Activated T-helper 1 cell treated with anti-CD3 and anti-CD28 coated beads, Interleukin-12 subunit alpha, Interleukin-12 subunit beta, Interleukin-2, Interleukin-4 antibody, amounts not matched to agents 30 ng/mL and 10 ng/mL and 1 ng/mL, durations not matched to agents 14 hours and 24 hours and 36 hours (primary cell): Measurements from ENCODE around the gene TXN2. TPM values are rescaled to one million over a fixed set of nuclear protein-coding genes. Genes with fewer than 3 reads are reported as not detected.

Experiments used
- DNase-seq: peaks from one replicate; pipeline ENCODE4 v3.0.0; 2021; ENCODE audit warnings: low spot score
- H3K27ac Mint-ChIP-seq: one replicate; pipeline ENCODE4 v1.8.0; 2021; ENCODE audit warnings: mild to moderate bottlenecking, mixed read lengths
- H3K27me3 Mint-ChIP-seq: one replicate; pipeline ENCODE4 v1.8.0; 2022; ENCODE audit warnings: mild to moderate bottlenecking, moderate library complexity, mixed read lengths; ENCODE audit not compliant: insufficient read depth
- H3K36me3 Mint-ChIP-seq: one replicate; pipeline ENCODE4 v1.8.0; 2021; ENCODE audit warnings: low read depth, mixed read lengths
- H3K4me1 Mint-ChIP-seq: one replicate; pipeline ENCODE4 v1.8.0; 2021; ENCODE audit warnings: low read depth, mixed read lengths
- H3K4me3 Mint-ChIP-seq: one replicate; pipeline ENCODE4 v1.8.0; 2021; ENCODE audit warnings: mild to moderate bottlenecking, moderate library complexity, mixed read lengths
- H3K9me3 Mint-ChIP-seq: one replicate; pipeline ENCODE4 v1.8.0; 2021; ENCODE audit warnings: mixed read lengths
- intact Hi-C: fragments of 100-400 bp; cut with micrococcal nuclease; formaldehyde crosslinking; loops from one replicate; pipeline ENCODE4 v1.15.1; 2024
- total RNA-seq: library from RNA; stranded (reverse); gene quantifications from 2 replicates; pipeline ENCODE4 v1.2.3, GENCODE V29; 2022

The TXN2 gene
- total RNA-seq, 1 donor from 2014 or later, result 95.3 TPM

- H3K4me1 Mint-ChIP-seq, result peaks cover 27% of the 10 kb centered on the region
- H3K27me3 Mint-ChIP-seq, result no peaks in the 10 kb centered on the region
- H3K36me3 Mint-ChIP-seq, result peaks cover 36% of the 10 kb centered on the region
- no peak for DNase-seq
- no peaks in the 10 kb centered on the region for H3K9me3 Mint-ChIP-seq
- no peak overlapping the region for H3K4me3 Mint-ChIP-seq
- no peak overlapping the region for H3K27ac Mint-ChIP-seq
- intact Hi-C loops, result loop anchor here (2.0 kb wide), 1 partner anchor 17 kb away; no protein-coding TSS in a partner anchor
Measured at GRCh38 chr22:36471341-36471821, 10.1 kb downstream of the TXN2 start.

DNA sequence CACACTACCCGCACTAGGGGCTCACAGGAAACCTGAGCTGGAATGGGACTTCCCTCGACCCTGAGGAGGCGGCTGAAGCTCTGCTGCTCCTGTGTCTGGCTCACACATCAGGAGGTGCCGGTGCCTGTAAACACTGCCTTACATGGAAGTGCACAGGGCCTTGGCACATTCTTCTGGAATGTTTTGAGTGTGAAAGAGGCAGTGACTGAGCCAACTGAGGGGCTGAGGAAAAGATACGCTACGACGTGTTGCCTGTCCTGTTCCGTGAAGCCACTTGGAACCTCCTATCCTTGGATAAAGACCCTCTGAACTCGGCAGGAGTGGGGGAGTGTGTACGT lies 10.5 kb downstream of the TXN2 start:
- no peak overlapping the region for H3K27ac Mint-ChIP-seq
- H3K36me3 Mint-ChIP-seq, result peaks cover 34% of the 10 kb centered on the region
- intact Hi-C loops, result loop anchor here (1.0 to 2.0 kb wide), 3 partner anchors 16 to 170 kb away; no protein-coding TSS in a partner anchor
- DNase-seq, result no peak
- H3K9me3 Mint-ChIP-seq, result no peaks in the 10 kb centered on the region
- no peak overlapping the region for H3K4me3 Mint-ChIP-seq
- no peaks in the 10 kb centered on the region for H3K27me3 Mint-ChIP-seq
- H3K4me1 Mint-ChIP-seq, result peaks cover 27% of the 10 kb centered on the region

DNA sequence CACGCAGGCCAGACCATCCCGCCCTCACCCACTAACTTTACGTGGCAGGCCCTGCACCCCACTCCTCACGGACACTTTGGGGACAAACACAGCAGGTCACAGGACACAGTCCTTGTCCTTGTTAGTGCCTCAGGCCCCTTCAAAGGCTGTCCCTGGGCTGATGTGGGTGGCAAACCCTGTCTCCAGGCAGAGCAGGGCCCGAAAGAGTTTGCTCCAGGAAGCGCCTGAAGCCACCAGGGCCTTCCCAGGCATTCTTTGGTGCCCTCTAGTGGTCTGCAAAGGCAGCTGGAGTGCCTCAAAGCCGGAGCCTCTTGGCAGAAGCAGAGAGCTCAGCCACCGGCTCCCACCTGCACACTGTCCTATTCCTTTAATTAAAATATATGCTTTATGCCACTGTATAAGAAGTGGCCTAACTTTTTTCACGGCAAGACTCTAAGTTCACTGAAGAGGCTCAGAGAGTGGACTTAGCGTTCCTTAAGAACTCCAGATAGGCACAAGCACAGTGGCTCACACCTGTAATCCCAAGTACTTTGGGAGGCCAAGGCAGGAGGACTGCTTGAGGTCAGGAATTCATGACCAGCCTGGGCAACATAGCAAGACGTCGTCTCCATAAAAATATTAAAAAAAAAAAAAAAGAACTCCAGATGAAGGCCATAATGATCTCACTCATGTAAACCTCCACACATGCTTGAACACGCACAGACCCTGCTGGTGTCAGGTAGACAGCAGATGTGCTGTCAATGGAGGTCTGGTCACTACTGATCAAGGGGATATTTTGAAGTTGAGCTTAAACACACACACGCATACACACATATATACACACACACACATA lies 11.1 kb downstream of the TXN2 start:
- Mint-ChIP-seq H3K4me1 (peaks cover 27% of the 10 kb centered on the region), H3K4me3 (no peak overlapping the region), H3K27me3 (no peaks in the 10 kb centered on the region), H3K9me3 (no peaks in the 10 kb centered on the region), H3K27ac (no peak overlapping the region), H3K36me3 (peaks cover 28% of the 10 kb centered on the region)
- intact Hi-C loops, result loop anchor here (1.0 to 2.0 kb wide), 3 partner anchors 16 to 169 kb away; no protein-coding TSS in a partner anchor
- peak; percentile 79 for DNase-seq

DNA sequence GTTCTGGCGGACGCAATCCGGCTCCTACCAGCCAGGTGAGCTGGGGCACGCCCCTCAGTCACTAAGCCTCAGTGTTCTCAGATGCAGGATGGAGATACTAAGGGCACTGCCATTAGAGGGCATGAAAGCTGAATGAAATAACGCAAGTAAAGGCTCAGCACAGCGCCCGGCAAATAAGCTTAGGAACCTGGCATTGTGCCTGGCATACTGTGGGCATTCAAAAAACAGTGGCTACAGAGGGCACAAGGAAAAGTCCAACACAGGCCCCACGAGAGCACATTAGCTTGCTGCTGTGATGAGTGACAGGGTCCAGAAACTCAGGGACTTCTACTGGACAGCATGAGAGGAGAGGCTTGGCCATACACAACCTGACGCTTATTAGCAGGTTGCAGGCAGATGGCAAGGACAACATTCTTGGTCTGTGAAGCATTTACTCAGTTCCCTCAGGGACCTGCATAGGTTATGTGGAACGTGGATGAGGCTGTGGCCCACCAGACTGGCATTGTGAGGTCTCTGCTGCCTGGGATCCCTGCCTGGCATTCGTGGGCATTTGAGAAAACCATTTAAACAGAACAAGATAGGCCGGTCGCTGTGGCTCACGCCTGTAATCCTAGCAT lies 12.2 kb downstream of the TXN2 start:
- H3K4me3 Mint-ChIP-seq, result no peak overlapping the region
- H3K9me3 Mint-ChIP-seq, result no peaks in the 10 kb centered on the region
- no peak overlapping the region for H3K27ac Mint-ChIP-seq
- H3K4me1 Mint-ChIP-seq, result peaks cover 27% of the 10 kb centered on the region
- no peak for DNase-seq
- intact Hi-C loops, result no loop called here
- no peaks in the 10 kb centered on the region for H3K27me3 Mint-ChIP-seq
- peaks cover 20% of the 10 kb centered on the region for H3K36me3 Mint-ChIP-seq

GRCh38 chr22:36467946-36468345 lies 13.5 kb downstream of the TXN2 start:
- Mint-ChIP-seq H3K4me1 (peaks cover 27% of the 10 kb centered on the region), H3K27ac (peak overlapping the region; percentile 34), H3K27me3 (no peaks in the 10 kb centered on the region), H3K9me3 (no peaks in the 10 kb centered on the region), H3K36me3 (peaks cover 19% of the 10 kb centered on the region), H3K4me3 (no peak overlapping the region)
- DNase-seq, result no peak
- intact Hi-C loops, result no loop called here

DNA sequence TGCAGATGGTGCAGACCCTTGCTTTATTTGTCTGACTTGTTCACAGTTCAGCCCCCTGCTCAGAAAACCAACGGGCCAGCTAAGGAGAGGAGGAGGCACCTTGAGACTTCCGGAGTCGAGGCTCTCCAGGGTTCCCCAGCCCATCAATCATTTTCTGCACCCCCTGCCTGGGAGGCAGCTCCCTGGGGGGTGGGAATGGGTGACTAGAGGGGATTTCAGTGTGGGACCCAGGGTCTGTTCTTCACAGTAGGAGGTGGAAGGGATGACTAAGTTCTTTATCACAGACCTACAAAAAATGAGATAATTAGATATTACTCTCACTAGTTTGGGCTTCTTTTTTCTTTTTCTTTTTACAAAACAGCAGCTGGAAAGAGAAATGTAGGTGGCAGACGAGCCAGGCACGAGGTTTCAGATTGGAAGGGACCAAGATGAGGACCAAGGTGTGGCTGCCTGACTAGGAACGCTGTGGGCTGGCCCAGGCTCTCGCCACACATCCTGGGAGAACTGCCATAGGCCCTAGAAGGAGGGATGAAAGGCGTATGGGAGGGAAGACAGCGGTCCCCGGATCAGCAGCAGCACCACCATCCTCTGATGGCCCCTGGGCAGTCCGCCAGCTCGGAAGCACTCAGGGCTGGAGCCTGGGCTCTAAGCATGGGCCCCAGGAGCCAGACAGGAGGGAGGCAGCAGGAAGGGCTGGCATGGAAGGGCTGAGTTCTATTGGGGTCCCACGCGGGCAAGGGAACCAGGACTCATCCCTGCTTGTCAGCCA lies 14.2 kb downstream of the TXN2 start:
- Mint-ChIP-seq H3K9me3 (no peaks in the 10 kb centered on the region), H3K4me3 (no peak overlapping the region), H3K27me3 (no peaks in the 10 kb centered on the region), H3K27ac (peak overlapping the region; percentile 48), H3K4me1 (peaks cover 27% of the 10 kb centered on the region), H3K36me3 (peaks cover 16% of the 10 kb centered on the region)
- intact Hi-C loops, result no loop called here
- no peak for DNase-seq

DNA sequence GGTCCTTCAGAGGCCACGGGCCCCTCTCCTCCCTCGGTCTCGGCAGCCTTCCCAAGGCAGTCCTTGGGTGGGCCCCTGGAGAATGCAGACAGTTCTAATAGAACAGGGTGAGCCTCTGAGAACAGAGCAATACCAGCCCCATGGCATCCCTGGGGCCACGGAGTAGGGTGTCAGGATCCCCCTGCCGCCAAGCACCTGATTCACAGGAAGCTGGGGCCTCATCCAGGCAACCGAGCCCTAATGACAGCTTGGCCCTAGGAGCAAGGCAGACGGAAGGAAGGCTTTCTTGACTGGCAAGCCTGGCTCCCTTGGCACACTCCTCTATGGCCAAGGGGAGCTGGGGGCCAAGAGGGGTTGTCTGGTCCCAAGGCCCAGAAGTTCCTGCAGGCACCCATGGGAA lies 15.2 kb downstream of the TXN2 start:
- Mint-ChIP-seq H3K27me3 (no peaks in the 10 kb centered on the region), H3K4me3 (no peak overlapping the region), H3K9me3 (no peaks in the 10 kb centered on the region), H3K4me1 (peaks cover 27% of the 10 kb centered on the region), H3K27ac (no peak overlapping the region), H3K36me3 (peaks cover 12% of the 10 kb centered on the region)
- intact Hi-C loops, result no loop called here
- DNase-seq, result no peak

DNA sequence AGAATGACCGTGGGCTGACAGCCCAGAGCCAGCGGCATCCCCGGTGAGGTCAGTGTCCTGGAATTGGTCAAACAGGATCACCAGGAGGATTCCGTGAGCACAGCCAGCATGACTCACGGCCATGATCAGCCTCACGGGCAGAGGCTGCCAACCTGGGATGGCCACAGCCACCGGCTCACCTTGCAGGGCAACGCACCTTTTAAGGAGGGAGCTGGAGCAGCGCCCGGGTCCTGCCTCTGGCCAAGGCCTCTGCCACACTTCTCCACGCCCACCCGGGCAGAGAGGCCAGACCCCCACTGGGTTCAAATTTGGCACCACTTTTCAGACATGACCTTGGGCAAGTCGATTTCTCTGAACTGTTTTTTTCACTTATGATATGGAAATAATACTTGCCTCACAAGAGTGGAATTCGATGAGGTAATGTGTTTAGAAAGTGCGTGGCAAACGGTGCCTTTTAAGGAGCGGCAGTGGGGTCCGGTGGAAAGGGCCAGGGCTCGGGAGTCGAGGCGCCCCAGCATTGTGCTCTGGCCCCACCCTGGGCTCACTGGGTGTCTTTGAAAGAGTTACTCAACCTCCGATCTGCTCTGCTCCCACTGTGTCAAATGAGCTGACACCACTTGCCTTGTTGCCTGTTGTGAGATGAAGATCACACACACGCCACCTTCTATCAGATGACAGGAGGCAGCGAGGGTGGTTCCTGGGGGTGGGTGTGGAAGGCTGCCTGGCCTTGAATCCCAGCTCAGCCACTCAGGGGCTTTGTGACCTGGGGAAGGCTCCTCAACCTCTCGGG lies 16.0 kb downstream of the TXN2 start:
- Mint-ChIP-seq H3K9me3 (no peaks in the 10 kb centered on the region), H3K27ac (no peak overlapping the region), H3K27me3 (no peaks in the 10 kb centered on the region), H3K4me1 (peaks cover 22% of the 10 kb centered on the region), H3K36me3 (peaks cover 12% of the 10 kb centered on the region), H3K4me3 (no peak overlapping the region)
- no peak for DNase-seq
- intact Hi-C loops, result no loop called here

DNA sequence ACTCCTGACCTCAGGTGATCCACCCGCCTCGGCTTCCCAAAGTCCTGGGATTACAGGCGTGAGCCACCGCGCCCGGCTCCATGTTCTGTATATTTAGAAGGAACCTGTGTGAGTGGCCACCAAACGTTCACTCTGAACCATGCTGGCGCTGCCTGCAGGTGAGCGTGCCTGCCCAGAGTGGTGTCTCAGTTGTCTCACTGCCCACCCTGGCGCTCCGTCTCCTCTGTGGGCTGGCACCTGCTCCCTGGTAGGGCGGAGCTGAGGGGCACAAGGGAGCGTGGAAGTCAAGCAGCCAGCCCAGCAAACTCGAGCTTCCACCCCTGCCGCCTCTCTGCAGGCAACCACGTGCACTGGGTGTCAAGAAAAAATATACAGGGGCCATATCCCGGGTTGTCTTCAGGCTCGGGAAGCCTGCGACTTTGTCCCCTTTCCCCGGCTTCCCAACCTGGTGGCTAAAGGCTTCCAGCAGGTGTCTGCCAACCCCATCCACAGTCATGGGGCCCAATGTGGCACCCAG lies 16.7 kb downstream of the TXN2 start:
- Mint-ChIP-seq H3K27me3 (no peaks in the 10 kb centered on the region), H3K9me3 (no peaks in the 10 kb centered on the region), H3K4me1 (peaks cover 16% of the 10 kb centered on the region), H3K4me3 (no peak overlapping the region), H3K27ac (no peak overlapping the region), H3K36me3 (peaks cover 12% of the 10 kb centered on the region)
- intact Hi-C loops, result no loop called here
- DNase-seq, result no peak

DNA sequence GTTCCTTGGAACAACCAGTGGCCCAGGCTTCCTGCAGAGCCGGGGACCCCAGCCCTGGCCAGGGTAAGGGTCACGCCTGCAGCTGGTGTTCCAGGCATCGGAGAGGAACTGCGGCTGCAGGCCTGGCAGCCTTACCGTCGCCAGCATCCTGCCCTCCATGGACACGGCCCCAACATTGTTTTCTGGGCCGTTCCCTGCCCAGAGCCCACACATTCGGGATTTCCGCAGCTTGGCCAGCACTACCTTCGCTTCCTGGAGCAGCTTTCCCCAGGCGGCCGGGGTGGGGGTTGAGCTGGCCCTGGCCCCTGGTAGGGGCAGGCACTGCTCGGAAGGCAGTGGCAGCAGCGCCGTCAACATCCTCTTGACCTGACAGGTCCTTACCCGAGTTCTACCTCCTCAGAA lies 17.7 kb downstream of the TXN2 start:
- intact Hi-C loops, result no loop called here
- Mint-ChIP-seq H3K36me3 (peaks cover 12% of the 10 kb centered on the region), H3K27me3 (no peaks in the 10 kb centered on the region), H3K27ac (no peak overlapping the region), H3K4me1 (peaks cover 15% of the 10 kb centered on the region), H3K9me3 (no peaks in the 10 kb centered on the region), H3K4me3 (no peak overlapping the region)
- DNase-seq, result no peak

DNA sequence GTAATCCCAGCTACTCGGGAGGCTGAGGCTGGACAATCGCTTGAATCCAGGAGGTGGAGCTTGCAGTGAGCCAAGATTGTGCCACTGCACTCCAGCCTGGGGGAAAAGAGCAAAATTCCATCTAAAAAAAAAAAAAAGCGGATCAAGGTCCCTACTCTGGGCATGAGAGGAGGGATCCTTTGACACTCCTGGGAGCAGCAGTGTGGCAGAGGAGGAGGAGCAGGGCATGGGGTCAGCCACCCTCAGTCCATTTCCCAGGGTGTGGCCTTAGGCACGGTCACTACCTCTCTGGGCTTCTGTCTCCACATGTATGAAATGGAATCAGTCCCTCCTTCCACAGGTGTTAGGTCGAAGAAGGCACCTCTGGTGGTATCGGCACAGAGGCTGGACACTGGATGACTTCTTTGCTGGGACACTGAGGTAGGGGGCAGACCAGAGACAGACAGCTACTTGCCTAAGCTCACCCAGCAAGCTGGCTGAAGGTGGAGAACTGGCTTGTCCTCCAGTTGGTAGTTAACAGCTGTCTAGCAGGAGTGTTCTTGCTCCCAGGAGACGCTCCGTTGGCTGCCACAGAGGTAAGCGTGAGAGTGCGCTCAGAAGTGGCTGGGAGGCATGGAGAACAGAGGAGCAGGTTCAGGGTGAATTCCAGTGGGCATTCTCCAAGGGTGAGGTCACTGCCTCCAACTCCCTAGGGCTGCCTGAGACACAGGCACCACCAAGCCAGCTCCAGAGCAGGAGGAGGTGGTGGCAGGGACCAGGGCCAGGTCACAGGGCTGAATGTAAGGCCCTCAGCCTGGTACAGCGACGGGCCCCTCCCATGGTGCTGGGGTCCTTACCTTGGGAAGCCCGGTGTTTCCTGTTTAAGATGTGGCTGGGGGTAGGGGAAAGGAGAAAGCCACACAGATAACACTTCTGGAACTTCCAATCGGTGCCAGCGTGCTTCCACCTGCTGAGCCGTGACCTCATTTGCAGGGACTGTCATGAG lies 19.5 kb downstream of the TXN2 start:
- H3K4me3 Mint-ChIP-seq, result no peak overlapping the region
- H3K27ac Mint-ChIP-seq, result no peak overlapping the region
- H3K36me3 Mint-ChIP-seq, result peaks cover 3% of the 10 kb centered on the region
- no peak for DNase-seq
- H3K9me3 Mint-ChIP-seq, result no peaks in the 10 kb centered on the region
- peaks cover 5% of the 10 kb centered on the region for H3K4me1 Mint-ChIP-seq
- intact Hi-C loops, result no loop called here
- no peaks in the 10 kb centered on the region for H3K27me3 Mint-ChIP-seq
